ENCODE results near the gene FAM168A.

Gene FAM168A

DNA sequence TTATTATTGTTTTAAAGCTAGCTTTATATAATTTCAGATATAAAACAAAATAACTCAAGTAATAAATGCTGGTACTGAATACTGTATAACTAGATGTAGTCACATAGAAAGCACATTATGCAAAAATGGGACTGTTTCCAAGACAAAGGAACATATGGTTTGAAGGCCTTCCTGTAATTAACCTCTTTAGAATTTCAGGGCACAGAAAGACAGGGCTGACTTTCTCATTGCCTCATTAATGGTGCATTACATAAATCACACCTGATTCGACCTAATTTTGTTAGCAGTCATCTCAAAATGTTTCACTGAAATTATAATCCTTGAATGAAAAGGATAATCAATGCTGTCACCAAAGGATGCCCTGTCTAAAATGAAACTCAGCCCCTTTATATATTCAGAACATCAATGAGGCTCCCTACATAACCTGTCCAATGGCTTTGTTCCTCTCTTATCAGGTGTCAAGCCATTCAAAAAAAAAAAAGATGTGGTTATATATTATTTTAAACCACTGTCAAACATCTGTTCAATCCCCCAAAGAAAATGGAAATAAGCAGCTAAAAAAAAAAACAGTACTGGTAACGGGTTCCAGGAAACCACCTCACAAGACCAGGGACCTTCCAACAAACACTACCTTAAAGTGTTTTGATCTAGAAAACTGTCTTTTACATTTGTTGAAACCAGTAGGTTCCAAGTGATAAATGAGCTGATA, 77.4 kb downstream of the FAM168A start:
- DNase-seq (ENCODE audit: low read depth in 1 of 2, low spot score in 1 of 2), result no peak
- H3K27ac ChIP-seq (replicated peaks), result no peak overlapping the region
- no peak overlapping the region for H3K4me3 ChIP-seq (replicated peaks; ENCODE audit: insufficient read depth, low read length)
- TF ChIP-seq GABPA (IDR thresholded peaks at IDR 0.05; ENCODE audit: low read depth) (no peak), POLR2AphosphoS5 (IDR thresholded peaks at IDR 0.05; ENCODE audit: low read depth) (no peak), SPI1 (IDR thresholded peaks at IDR 0.05; ENCODE audit: borderline replicate concordance, low read depth) (no peak)
- TF ChIP-seq, protein P1, sequence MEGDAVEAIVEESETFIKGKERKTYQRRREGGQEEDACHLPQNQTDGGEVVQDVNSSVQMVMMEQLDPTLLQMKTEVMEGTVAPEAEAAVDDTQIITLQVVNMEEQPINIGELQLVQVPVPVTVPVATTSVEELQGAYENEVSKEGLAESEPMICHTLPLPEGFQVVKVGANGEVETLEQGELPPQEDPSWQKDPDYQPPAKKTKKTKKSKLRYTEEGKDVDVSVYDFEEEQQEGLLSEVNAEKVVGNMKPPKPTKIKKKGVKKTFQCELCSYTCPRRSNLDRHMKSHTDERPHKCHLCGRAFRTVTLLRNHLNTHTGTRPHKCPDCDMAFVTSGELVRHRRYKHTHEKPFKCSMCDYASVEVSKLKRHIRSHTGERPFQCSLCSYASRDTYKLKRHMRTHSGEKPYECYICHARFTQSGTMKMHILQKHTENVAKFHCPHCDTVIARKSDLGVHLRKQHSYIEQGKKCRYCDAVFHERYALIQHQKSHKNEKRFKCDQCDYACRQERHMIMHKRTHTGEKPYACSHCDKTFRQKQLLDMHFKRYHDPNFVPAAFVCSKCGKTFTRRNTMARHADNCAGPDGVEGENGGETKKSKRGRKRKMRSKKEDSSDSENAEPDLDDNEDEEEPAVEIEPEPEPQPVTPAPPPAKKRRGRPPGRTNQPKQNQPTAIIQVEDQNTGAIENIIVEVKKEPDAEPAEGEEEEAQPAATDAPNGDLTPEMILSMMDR (IDR thresholded peaks at IDR 0.05; ENCODE audit: insufficient read depth, low read length), result no peak
- TF ChIP-seq, protein P2, sequence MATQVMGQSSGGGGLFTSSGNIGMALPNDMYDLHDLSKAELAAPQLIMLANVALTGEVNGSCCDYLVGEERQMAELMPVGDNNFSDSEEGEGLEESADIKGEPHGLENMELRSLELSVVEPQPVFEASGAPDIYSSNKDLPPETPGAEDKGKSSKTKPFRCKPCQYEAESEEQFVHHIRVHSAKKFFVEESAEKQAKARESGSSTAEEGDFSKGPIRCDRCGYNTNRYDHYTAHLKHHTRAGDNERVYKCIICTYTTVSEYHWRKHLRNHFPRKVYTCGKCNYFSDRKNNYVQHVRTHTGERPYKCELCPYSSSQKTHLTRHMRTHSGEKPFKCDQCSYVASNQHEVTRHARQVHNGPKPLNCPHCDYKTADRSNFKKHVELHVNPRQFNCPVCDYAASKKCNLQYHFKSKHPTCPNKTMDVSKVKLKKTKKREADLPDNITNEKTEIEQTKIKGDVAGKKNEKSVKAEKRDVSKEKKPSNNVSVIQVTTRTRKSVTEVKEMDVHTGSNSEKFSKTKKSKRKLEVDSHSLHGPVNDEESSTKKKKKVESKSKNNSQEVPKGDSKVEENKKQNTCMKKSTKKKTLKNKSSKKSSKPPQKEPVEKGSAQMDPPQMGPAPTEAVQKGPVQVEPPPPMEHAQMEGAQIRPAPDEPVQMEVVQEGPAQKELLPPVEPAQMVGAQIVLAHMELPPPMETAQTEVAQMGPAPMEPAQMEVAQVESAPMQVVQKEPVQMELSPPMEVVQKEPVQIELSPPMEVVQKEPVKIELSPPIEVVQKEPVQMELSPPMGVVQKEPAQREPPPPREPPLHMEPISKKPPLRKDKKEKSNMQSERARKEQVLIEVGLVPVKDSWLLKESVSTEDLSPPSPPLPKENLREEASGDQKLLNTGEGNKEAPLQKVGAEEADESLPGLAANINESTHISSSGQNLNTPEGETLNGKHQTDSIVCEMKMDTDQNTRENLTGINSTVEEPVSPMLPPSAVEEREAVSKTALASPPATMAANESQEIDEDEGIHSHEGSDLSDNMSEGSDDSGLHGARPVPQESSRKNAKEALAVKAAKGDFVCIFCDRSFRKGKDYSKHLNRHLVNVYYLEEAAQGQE (IDR thresholded peaks at IDR 0.05; ENCODE audit: insufficient replicate concordance, low read depth), result no peak
- no peaks in the 10 kb centered on the region for H3K27me3 ChIP-seq (ENCODE audit: insufficient read depth, poor library complexity, severe bottlenecking)

DNA sequence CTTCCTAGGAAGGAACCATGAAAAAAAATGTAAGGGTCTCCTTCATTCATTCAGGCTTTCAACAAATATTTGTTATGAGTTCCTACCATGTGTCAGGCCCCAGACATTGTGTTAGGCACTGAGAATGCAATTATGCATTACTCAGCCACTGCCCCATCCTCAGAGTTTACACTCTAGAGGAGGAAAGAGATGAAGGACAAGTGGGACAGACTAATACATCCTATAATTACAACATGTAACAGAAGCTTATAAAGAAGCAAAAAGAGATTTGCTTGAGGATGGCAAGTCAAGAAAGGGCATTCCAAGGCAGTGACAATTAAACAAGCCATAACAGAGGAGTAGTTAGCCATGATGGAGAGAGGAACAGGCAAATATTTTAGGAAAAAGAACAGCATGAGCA, 78.6 kb downstream of the FAM168A start:
- DNase-seq (ENCODE audit: low read depth in 1 of 2, low spot score in 1 of 2), result no peak
- Histone ChIP-seq H3K27ac (replicated peaks) (no peak overlapping the region), H3K4me3 (replicated peaks; ENCODE audit: insufficient read depth, low read length) (no peak overlapping the region), H3K27me3 (ENCODE audit: insufficient read depth, poor library complexity, severe bottlenecking) (no peaks in the 10 kb centered on the region)
- TF ChIP-seq SPI1 (IDR thresholded peaks at IDR 0.05; ENCODE audit: borderline replicate concordance, low read depth), result no peak
- no peak for TF ChIP-seq GABPA (IDR thresholded peaks at IDR 0.05; ENCODE audit: low read depth)
- TF ChIP-seq, protein P2 (IDR thresholded peaks at IDR 0.05; ENCODE audit: insufficient replicate concordance, low read depth), result no peak
- TF ChIP-seq POLR2AphosphoS5 (IDR thresholded peaks at IDR 0.05; ENCODE audit: low read depth), result no peak
- TF ChIP-seq, protein P1 (IDR thresholded peaks at IDR 0.05; ENCODE audit: insufficient read depth, low read length), result no peak

DNA sequence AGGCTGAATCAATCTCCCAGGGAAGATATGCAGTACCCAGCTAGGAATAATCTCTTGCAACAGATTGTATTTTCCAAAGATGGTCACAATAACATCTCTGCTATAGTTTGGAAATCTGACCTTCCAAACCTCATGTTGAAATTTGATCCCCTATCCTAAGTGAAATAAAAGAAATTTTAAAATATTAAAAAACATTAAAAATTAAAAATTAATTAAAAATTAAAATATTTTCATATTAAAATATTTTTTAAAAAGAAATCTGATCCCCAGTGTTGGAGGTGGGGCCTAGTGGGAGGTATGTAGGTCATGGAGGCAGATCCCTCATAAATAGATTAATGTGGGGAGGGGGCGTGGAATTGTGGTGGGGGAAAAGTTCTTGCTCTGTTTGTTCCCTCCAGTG, 79.7 kb downstream of the FAM168A start:
- TF ChIP-seq SPI1 (IDR thresholded peaks at IDR 0.05; ENCODE audit: borderline replicate concordance, low read depth) (no peak), GABPA (IDR thresholded peaks at IDR 0.05; ENCODE audit: low read depth) (no peak), POLR2AphosphoS5 (IDR thresholded peaks at IDR 0.05; ENCODE audit: low read depth) (no peak)
- TF ChIP-seq, protein P2 (IDR thresholded peaks at IDR 0.05; ENCODE audit: insufficient replicate concordance, low read depth), result no peak
- TF ChIP-seq, protein P1 (IDR thresholded peaks at IDR 0.05; ENCODE audit: insufficient read depth, low read length), result no peak
- Histone ChIP-seq H3K4me3 (replicated peaks; ENCODE audit: insufficient read depth, low read length) (no peak overlapping the region), H3K27me3 (ENCODE audit: insufficient read depth, poor library complexity, severe bottlenecking) (no peaks in the 10 kb centered on the region), H3K27ac (replicated peaks) (no peak overlapping the region)
- no peak for DNase-seq (ENCODE audit: low read depth in 1 of 2, low spot score in 1 of 2)

Data from HL-60 (cell line).